ENCODE results near the gene EMC10.
A peak's percentile ranks its signal among the peaks of the same experiment; 100 is the strongest.

The EMC10 gene

GRCh38 chr19:50500060-50500752, 23.9 kb downstream of the EMC10 start:
- DNase-seq = no peak

- DNase-seq = no peak
These were observed 24.4 kb downstream of the EMC10 start for GRCh38 chr19:50500753-50501151.

GRCh38 chr19:50501186-50501567, 24.9 kb downstream of the EMC10 start:
- DNase-seq = no peak

DNA sequence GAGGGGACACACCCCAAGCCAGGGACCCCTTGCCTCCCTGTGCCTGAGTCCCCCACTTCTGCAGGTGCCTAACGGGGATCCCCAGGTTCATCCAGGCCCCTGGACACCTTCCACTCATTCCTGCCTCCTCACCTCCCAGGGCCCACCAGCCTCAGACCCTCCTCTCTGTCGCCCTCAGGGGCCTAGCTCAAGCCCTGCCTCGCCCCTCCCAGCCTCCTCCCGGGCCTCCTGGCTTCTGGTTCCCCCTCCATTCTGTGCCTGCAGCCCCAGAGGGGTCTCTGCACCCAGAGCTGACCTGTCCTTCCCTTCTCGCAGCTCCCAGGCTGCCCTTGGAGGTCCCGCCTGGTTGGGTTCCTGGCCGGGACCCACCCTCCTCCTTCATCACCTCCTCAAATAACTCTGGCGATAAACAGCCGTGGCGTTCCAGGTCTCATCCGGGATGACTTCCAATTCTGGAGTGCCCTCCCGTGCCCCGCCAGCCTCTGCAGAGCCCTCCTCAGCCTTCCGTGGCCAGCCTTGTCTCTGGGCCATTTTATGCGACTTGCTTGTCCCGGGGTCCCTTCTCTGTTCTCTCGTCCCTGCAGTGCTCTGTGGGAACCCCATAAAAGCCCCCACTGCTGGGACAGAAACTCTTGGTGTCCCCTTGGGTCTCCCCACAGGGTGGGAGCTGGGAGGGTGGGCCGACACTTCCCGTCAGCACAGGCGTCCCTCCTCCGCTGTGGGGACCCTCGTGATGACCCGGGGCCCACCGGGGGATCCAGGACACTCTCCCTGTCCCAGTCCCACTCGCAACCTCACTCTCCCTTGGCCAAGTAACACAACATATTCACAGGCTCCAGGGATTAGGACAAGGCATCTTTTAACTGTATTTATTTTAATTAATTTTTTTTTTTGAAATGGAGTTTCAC, 25.5 kb downstream of the EMC10 start:
- no peak for DNase-seq

DNA sequence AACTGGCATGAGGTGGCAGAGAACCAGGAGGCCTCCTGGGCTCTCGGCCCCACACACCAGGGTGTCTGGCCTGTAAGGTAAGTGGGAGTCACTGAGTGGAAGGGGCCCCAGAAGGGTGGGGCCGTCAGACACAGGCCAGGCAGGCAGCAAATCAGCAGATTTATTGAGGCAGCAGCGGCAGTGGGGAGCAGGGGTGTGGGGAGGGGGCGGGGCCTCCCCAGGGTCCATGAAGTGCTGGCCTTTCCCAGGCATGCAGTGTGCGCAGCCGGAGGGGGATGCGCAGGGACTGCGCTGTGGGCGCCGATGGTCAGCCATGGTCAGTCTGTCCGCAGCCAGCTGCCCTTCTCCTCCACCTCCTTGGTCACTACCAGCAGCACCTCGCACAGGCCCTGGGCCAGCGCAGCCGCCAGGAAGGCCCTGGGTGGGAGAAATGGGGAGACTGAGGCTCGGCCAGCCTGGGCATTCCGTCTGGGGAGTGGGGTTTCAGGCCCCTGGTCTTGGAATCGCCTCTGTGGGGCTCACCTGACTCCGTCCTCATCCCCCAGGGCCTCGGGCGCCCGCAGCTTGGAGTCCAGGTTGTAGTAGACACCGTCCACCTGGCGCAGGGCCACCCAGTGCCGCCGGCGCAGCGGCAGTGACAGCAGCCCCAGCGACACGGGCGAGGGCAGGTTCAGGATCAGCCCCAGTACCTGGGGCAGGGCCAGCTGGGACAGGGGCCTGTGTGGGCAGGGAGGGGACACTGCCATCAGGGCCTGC, 29.7 kb downstream of the EMC10 start:
- DNase-seq = no peak

DNA sequence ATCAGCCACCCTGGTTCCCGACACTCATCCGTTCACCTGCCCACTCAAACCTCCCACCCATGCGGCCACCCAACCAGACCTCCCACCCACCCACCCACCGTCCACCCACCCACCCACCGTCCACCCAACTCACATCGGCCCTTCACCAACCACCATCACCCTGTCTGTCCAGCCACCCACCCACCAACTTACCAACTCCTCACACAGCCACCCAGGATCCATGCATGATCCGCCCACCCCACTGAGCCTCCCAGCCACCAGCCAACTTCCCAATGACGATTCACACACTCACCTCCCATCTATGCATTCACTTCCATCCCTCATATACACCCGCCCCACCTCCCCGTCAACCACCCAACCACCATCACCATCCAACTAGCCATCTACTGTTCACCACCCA, 30.4 kb downstream of the EMC10 start:
- no peak for DNase-seq

DNA sequence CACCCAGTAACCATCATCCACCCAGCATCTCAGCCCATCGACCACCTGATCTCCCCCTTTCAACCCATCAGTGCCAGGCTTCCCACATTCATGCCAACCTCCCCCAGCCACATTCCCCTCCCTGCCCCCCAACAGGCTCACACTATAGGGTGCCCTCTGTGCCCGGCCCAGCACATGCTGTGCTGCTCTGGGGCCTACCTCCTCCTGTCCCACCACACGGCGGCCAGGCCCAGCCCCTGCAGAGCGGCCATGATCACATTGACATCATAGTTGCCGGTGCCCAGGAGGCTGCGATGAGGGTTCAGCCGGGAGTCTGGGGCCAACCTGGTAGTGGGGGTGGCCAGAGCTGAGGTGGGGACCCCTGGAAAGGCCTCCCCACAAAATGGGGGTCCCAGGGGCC, 31.1 kb downstream of the EMC10 start:
- no peak for DNase-seq

GRCh38 chr19:50508843-50509190, 32.5 kb downstream of the EMC10 start:
- no peak for DNase-seq

- DNase-seq = no peak
These were observed 33.1 kb downstream of the EMC10 start for GRCh38 chr19:50509366-50509765.

DNA sequence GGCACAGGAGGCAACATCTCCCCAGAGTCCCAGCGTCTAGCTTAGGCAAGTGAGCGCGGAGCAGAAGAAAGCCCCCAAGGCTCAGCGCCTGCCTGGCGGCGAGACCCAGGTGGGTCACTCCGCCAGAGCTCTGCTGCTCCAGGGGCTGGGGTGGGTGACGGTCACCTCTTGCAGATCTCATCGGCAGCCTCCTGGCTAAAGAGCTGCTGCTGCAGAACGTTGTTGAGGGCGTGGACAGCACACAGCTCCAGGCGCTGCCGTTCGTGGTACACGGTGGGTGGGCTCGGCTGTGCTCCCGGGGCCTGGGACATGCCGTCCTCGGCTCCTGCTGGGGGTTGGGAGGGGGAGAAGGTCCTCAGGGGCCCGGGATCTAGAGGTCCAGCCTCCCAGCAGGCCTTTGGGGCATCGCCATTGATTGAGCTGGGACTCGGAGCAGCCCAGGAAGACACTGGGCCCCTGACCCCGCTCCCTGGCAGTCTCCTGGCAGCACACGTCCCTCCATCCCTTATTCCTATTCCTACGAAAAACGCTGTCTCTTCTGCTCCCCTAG, 33.9 kb downstream of the EMC10 start:
- peak; percentile 25 for DNase-seq

DNA sequence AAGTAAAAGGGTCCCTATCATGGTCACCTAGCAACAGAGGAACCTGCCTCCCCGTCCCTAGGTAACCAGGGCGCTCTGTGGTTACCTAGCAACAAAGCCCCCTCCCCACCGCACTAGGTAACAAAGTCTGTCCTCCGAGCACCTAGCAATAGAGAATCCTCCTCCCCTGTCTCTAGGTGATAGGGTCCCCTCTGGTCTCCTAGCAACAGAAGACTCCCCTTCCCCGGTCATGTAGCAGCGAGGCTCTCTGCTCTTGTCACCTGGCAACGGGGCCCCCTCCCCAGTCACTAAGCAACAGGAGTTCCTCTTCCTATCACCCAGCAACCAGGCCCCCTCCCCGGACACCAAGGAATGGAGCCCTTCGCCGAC, 34.4 kb downstream of the EMC10 start:
- DNase-seq = no peak

DNA sequence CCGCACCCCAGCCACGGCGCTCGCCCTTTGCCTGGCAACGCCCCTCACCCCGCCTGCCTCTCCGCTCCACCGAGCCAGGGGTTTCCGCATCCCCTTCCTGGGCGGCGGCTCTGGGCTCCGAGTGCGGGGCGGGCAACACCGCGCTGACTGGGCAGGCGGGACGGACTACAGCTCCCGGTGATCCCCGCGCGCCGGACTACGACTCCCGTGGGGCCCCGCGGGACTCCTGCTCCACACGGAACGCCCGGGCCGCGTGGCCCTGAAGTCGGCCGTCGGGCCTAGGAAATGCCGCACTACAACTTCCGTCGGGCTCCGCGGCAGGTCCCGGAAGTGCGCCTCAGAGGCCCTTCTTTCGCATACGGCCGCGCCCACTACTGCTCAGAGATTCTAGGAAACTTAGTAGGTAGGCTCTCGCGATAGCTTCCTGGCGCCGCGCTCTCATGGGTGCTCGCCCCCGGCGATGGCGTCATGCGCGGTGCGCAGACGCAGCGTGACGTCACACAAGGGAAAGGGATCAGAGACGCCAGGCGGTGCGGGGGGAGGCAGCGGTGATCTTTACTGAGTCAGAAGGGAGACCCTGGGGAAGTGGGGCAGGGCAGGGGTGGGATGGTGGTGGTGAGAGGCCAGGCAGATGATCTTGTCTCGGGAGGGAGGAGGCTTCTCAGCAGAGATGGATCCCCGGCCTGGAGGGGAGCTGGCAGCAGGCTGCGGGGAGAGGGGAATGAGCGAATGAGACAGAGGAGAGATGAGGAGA, 34.9 kb downstream of the EMC10 start, which contains the start of gene JOSD2:
Gene JOSD2 (minus strand): TSS at position 123 of the 754 bp plus-strand sequence. CDS start 760 bp downstream, outside the sequence.
- peak; percentile 95 for DNase-seq

DNA sequence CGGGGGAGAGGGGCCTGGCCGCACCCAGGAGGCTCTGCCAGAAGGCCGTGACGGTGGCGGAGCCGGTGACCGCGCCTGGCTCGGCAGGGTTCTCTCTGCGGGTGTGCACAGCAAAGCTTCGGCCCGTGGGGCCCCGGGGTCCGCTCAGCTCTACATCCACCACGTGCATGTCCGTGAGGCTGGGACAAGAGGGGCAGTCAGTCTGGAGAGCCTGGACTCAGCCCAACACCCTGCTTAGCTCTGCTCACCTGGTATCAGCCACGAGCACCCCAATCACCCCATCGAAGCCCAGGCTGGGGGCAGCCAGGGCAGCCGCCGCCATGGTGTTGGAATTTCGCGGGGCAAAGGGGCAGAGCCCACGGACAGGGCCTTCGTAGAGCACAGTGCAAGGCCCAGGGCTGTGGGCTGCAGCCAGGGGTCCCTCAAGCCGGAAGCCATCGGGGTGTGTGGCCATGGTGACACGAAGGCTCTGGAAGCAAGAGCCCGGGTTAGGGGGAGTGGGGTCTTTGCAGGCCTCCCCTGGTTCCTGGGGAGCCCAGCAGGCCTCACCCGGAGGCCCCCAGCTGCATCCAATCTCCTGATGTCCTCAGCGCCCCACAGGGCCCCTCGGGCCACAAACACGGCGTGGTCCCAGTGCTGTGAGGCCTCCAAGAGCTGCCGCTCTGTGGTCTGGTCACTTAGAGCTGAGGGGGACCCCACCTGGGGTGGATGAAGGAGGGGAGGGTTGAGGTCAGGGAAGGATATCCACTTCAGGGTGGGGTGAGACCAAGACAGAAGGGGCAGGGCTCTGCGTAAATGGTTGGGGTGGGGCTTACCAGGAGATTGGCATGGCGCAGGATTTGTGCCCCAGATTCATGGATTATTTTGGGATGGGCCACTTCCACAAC, 36.0 kb downstream of the EMC10 start:
- no peak for DNase-seq

- DNase-seq = no peak
These were observed 36.9 kb downstream of the EMC10 start for GRCh38 chr19:50512999-50513745.

DNA sequence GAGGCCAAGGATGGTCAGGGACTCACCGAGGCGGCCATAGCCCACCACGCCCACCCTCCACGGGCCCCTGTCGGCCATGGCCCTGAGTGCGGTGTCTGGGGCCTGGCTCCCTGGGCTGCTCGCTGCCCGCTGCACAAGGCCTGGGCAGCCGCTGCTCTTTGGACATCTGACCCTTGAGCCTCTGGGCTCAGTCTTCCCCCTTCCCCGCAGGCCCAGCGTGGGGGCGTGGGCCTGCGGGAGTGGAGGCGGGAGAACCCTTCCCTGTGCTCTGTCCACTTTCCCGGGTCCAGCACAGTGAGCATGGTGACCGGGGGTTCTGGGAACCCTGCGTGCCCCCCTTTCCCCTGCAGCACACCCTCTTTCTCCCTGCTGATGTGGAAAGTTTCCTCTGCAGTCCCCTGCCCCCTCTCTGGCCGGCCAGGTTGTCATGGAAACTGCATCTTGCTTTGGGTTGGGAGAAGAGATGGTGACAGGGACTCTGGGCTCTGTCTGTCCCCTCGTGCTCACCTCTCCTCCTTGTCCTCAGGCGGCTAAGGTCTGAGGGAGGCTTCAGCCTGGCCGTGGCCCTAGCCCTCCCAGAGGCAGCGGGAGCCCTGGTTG, 37.5 kb downstream of the EMC10 start, which contains the start of gene ASPDH:
Gene ASPDH (minus strand): TSS at position 168 of the 600 bp plus-strand sequence. CDS start 90 bp downstream, at position 78.
- DNase-seq = no peak

GRCh38 chr19:50514346-50515167, 38.2 kb downstream of the EMC10 start:
- DNase-seq = no peak

DNA sequence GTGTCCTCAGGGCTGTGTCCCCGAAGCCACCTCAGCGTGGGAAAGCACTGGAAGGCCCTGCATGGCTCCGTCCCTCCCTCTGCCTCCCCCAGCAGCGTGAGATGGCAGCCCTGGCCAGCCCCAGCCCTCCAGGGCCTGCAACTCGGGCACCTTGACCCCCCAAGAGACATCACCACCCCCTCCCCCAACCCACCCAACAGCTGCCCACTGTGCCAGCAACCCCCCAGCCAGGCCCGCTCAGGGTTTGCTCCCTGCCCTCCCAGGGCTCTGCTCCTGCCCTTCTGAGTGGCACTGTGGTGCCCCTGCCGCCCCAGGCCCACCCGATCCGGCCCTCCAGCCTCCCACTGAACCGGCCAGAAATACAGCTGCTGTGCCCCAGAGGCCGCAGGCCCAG, 38.9 kb downstream of the EMC10 start:
- no peak for DNase-seq

DNA sequence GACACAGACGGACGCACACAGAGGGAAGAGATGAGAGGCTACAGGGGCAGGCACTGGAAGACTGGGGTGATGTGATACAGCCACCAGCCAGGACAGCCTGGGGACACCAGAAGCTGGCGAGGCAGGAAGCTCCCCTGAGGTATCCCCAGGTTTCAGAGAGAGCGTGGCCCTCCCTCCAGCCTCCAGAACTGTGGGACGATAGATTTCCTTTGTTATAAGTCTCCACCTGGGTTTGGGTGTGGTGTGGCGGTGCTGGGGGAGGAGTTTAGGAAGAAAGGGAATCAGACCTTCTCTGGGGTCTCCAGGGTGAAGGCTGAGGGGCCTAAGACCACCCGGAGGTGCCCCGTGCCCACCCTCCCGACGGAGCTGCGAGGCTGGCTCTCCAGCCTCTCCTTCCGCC, 40.1 kb downstream of the EMC10 start:
- DNase-seq = no peak
